HG02678 (cell line): ENCODE results near the gene NT5C3B.
"Not testable (repeated sequence)": the region's sequence is repeated elsewhere in the genome, so short reads cannot be mapped to it uniquely, and the experiment has no call there.

ENCODE experiments used
- ATAC-seq: cut with Tn5 transposase; IDR thresholded peaks from one replicate; pipeline ENCODE4 v1.9.1; 2021; ENCODE audit warnings: mild to moderate bottlenecking, moderate library complexity; ENCODE audit not compliant: unreplicated experiment

The NT5C3B gene

DNA sequence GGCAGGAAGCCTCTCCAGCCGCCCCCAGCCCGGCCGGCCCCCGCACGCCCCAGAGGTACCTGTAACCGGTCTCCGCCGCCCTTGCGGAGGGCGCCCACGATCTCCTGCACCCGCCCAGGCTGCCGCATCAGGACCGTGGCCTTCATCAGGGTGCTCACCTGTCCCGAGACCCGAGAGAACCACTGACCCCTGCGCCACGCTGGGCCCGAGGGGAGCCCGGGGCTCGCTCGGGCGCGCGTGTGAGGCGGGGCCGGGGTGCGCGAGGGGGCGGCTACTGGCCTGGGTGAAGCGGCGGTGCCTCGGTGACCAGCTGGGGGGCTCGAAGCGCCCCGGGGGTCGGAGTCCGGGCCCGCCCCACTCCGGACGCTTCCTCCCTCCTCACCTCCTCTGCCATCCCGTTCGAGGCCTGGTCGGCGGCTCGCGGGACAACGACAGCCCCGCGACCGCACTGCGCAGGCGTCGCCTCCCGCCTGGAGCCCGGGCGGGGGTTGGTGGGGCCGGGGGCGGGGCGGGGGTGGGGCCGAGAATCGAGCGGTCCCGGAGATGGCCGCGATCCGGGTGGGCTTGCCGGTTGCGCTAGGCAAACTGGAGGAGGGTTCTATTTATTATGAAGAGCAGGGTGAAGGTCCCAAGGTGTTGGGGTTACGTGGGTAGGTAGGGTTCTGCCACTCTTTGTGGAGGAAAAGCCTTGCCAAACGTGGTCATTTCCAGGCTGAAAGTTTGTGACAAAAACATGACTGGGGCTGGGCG lies at the start of gene NT5C3B:
Gene NT5C3B, minus strand, starts transcription at position 433 of the 750 bp plus-strand sequence. Its CDS starts 39 bp downstream, at position 394.
- ATAC-seq = peak; percentile 58

DNA sequence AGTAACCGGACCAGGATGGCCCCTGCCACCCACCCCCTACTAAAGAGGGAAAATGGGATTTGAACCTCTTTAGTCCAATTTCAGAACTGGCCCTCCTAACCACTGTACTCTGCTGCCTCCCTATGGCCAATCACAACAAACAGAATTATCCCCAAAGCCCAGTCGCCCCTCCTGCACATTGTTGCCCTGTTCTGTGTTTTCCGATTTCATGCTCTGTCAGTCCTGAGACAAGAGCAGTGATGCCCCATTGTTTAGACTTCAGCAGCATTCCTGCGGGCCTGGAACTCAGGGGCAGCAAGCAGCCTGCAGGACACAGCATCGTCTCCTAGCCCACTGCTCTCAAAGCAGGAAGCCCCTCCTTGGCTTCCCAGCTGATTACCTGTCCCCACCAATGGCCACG lies 49.7 kb upstream of the NT5C3B start:
- no peak for ATAC-seq

DNA sequence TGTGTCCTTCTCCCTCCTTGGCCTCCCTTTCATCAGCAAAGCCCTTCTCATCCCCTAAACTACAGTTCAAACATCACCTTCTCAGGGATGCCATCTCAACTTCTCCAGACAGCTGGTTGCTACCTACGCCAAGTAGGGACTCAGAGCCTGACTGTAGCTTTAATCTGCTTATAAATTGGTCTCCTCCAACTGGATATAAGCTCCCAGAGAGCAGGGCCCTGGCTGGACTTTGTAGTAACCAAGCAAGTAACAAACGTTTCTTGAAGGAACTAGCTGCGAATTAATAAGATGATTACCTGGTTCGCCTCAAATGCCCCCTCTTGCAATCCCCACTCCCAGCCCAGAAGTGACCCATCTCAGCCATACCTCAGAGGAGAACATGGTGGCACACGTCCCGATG lies 46.7 kb upstream of the NT5C3B start:
- no peak for ATAC-seq

DNA sequence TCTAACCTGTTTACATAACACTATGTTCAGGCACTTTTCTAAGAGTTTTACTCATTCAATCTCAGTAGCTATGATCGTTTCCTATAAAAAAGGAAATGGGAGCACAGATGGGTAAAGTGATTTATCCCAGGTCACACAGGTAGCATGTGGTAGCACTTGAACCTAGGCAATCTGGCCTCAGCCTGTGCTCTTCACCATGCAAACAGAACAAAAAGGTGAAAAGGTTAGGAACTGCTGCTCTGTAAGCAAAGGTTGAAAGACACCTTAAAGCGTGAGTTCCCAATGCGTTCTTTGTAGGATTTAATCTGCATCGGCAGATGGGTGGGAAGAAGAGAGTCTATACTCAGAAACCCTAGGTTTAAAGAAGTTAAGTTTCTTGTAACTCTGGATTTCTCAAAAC lies 44.1 kb upstream of the NT5C3B start:
- ATAC-seq = no peak

DNA sequence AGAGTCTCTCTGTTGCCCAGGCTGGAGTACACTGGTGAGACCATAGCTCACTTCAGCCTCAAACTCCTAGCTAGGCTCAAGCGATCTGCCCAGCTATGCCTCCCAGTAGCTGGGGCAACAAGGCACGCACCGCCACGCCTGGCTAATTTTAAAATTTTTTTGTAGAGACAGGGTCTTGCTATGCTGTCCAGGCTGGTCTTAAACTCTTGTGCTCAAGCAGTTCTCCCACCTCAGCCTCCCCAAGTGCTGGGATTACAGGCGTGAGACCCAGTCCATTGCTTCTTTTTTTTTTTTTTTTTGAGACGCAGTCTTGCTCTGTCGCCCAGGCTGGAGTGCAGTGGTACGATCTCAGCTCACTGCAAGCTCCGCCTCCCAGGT lies 38.2 kb upstream of the NT5C3B start:
- not testable (repeated sequence) for ATAC-seq

DNA sequence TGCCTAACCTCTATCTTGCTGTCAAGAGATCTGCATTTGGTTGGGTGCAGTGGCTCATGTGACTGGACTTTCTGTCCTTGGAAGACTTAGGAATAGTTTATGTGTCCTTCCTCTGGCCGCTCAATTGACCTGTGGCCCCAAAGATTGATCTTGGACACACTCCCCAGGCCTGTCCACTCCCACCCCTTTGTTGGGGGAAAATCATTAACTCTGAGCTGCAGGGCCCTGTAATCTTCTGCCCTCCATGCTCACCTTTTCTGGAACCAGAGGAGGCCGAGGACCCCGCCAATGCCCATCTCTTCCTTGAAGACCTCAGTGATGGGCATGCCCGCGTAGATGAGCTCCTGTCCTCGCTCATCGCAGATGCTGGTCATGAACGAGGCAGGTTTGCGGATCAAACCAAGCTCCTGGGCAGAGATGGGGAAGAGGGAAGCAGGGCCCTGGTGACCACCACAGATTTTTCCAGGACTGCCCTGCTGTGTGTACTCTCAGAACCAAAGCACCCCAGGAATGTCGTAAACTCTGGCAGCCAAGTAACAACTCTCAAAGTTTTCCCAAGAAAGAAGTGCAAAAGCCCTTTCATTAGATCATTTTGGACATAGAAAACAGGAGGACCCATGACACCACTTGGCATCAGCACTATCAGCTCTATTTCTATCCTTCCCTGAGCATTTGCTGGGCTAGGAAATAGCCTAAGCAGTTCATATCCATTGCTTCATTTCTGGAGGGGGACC lies 37.7 kb upstream of the NT5C3B start:
- ATAC-seq = no peak

DNA sequence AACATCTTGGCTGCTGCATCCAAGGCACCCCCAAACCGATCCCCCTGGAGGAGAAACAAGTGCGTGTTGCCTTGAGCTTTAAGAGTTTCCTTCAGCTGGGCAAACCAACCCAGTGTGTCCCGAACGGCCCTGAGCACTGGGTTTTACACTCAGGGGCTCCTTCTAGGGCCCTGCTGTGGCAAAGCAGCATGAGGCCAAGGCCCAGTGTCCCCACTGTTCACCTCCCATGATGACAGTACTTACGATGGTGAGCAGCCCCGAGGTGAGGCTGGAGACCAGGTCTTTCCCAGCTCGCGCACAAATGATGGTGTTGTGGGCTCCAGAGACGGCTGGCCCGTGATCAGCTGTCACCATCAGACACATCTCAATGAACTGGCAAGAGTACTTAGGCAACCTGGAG lies 35.8 kb upstream of the NT5C3B start:
- ATAC-seq = no peak

DNA sequence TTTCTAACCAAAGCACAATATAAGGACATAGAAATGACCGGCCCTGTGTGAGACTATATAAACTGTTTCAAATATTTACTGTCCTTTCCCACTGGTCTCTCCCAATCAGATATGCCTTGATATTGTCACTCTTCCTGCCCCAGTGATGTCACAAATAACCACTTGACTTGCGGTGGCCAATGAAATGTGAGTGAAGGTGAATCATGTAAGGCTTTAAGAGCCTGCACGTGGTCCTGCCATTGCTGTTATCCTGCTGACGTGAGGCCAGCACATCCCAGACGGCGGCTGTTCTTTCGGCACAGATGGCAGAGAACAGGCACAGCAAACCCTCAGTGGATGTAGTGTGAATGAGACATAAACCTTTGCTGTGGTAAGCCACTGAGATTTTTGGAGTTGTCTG lies 34.6 kb upstream of the NT5C3B start:
- ATAC-seq = no peak

DNA sequence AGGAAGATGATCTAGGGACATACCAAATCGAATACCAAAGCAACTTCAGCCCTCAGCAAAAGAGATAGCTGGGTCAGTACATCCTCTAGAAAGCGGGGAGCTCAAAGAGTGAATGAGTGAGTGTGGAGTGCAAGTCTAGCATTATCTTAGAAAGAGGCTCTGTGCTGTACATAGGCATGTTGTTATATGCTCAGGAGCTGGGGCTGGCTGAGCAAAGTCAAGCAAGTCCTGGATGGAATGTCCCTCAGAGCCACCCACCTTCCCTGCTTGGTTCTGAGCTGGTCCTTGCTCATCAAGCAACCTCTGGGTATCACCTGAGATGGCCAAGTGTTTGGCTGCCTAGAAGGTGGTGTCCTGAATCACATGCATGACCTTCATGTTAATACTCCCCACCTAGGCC lies 34.1 kb upstream of the NT5C3B start:
- no peak for ATAC-seq

DNA sequence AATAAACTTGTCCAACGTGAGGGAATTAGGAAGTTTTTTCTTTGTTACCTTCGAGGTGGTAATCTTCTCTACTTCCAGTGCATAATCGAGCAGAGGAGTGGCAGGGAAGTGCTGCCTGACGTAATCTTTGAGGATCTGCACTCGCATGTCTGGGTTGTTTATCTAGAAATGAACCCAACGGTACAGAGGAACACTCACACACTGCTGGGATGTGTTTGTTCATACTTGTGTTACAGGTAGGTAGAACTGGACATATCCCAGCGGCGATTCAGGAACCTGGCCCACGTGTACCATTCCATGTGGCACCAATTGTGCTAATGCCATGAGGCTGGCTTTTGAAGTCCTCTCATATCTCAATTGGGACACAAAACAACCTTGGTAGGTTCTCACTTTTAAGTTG lies 33.4 kb upstream of the NT5C3B start:
- ATAC-seq = no peak

DNA sequence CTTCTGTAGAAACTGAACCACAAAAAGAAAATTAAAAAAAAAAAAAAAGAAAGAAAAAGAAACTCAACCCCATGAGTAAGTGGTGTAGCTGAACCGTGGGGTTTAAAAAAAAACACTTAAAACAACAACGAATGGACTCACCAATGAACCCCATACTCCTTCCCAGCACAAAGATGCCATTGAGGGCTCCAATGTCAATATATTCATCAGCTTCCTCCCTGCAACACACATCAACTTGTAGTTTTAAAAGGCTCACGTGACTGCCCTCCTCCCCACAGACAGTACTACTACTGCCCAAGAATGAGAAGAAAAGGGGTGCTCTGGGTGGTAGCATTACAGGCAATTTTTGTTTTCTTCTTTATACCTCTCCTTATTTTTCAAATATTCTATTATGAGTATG lies 32.5 kb upstream of the NT5C3B start:
- no peak for ATAC-seq

DNA sequence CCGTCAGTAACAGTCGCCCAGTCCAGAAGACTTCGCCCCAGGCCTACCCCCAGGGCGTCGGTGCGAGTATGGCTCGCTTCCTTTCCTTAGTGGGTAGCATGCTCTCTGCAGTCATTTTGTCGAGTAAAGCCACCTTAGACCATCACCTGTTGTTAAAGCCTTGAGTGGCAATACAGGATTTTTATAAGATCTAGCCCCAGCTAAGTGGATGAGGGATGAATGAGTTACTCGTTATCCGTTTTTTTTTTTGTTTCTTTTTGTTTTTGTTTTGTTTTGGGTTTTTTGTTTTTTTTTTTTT lies 29.5 kb upstream of the NT5C3B start:
- no peak for ATAC-seq

DNA sequence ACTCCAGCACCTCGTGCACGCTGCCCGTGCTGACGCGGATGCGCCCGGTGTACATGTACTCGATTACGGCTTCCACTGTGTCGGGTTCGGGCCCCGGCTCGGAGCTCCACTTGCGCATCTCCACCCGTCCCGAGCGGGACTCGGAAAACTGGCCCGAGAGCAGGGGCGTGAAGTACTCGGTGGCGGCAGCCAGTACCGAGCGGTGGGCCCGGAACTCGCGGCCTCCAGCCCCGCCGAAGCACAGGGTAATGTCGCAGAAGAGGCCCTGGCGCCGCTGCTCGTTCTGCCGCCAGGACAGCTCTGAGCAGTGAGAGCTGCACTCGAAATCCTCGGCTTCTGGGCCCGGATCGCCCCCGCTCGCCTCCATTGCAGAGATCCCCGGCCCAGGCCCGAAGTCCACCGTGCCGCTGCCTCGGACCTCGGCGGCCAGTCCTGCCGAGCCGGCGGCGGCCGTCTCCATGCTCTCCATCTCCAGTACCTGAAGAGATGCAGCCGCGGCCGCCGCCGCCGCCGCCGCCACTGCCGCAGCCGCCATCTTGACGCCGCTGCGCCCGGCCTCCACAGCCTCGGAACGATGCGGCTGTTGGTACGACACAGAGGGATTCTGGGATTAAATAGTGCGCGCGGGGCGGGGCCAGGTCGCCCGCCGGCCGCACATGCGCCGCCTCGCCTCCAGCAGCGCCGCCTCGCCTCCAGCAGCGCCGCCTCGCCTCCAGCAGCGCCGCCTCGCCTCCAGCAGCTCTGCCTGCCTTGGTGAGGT lies 29.0 kb upstream of the NT5C3B start, which contains the start of gene KLHL11:
Gene KLHL11, minus strand, starts transcription at position 588 of the 760 bp plus-strand sequence. Its CDS starts 53 bp downstream, at position 535.
- ATAC-seq = peak; percentile 91

DNA sequence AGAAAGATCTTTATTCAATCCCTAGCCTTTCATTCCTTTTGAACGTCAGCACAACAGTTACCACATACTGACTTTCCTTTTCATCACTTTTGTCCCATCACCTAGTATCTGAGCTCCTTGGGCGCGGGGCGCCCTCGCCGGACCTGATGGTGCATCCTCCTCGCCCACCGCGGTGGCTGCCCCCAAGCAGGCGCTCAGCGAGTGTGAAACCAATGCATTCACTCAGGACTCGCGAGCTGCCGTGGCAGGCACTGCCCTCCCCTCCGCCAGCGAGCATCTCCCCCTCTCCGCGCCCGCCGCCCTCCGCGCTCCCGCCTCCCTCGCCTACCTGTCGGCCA lies 28.4 kb upstream of the NT5C3B start:
- ATAC-seq = peak; percentile 27

DNA sequence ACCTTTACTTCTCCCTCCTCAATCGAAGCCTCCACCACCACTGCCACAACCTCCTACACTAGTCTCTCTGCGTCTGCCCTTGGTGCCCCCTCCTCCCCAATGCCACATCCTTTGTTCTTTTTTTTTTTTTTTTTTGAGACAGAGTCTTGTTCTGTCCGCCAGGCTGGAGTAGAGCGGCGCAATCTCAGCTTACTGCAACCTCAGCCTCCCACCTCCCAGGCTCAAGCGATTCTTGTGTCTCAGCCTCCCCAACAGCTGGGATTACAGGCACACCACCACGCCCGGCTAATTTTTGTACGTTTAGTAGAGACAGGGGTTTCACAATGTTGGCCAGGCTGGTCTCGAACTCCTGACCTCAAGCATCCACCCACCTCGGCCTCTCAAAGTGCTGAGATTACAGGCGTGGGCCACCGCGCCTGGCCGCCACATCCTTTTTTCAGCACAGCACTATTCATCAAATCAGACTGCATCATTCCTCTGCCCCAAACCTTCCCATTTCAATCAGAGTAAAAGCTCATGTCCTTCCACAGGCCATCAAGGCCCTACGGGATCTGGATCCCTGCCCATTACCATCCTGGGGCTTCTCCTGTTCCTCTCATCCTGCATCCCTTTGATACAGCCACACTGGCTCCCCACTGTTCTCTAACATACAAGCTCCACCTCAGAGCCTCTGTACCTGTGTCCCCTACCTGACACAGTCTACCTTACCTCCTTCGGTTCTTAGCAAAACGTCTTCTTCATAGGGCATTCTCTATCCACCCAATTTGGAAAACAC lies 27.2 kb upstream of the NT5C3B start:
- no peak for ATAC-seq

DNA sequence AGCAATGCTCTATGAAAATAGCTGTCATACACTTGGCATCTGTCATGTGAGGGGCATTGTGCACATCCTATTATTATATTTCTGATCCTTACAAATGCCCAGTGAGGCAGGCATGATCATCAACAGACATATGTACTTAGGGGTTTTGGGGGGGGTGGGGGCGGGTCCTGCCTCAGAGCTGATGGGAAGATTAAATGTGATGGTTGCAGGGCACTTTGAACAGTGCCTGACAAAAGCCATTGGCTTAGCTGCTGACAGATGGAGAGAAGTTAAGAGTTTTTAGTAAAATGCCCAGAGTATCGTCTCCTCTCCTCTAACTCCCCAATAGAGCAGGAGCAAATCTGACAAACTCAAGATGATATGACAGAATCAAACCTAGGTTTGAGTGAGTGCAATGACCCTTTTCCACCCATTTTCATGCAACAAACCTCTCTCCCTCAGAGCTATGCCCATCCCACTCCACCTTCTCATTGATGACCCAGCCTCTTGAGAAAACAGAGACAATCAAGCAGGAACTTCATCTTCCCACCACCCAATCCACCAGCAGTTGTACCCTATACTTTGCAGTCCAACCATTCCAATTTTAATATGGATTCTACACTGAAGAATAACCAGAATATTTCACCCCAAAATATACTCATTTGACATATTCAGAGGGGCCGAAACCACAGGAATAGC lies 24.4 kb upstream of the NT5C3B start:
- no peak for ATAC-seq

DNA sequence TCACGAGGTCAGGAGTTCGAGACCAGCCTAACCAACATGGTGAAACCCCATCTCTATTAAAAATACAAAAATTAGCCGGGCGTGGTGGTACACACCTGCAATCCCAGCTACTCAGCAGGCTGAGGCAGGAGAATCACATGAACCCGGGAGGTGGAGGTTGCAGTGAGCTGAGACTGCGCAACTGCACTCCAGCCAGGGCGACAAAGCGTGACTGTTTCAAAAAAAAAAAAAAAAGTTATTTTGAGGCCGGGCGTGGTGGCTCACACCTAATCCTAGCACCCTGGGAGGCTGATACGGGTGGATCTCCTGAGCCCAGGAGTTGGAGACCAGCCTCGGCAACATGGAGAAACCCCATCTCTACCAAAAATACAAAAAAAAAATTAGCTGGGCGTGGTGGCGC lies 15.3 kb upstream of the NT5C3B start:
- not testable (repeated sequence) for ATAC-seq

DNA sequence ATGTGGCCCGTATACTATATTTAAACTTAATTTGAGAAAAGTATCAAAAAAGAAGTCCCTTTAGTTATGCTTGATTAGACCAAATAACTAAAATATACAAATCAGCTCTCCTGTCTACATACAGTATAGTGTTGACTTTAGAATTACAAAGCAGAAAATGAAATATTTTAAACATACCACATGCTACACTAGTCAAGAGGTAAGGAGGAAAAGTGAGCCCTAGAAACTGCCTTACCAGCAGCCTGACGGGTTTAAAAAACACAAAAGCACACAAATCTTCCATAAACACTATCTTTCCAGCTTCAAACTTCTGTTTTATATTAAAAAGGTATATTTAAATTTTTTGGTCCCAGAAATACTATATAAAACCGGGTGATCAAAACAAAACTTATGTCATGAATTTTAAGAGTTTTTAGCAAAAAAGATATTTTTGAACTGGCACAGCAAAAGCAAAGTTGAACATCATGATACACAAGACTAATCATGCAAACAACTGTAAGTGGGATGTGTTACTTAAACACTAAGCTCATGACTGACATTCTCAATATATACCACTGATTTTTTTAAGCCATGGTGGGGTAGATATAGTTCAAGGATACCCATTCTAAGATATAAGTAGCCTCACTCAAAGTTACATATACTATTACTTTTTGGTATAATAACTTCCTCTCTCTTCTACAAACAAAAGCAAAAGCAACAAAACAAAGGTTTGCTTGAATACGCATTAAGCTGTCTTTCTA lies 13.4 kb upstream of the NT5C3B start:
- no peak for ATAC-seq

DNA sequence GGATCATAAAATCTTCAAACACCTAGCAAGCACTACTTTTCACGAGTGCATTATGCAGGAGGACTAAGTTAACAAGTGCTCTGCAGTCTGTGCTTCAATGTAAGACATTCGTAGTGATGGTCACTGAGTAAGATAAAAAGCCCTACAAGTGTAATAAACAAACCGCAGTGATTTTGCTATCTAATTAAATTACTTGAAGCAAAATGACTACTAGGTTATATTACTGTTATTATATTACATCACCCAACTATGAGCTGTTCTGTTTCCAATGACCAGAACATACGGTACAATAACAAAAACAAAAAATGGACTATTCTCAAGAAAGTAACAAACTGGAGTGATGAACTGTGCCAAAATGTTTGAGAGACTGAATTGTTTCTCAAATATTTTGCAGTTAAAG lies 12.8 kb upstream of the NT5C3B start:
- no peak for ATAC-seq

DNA sequence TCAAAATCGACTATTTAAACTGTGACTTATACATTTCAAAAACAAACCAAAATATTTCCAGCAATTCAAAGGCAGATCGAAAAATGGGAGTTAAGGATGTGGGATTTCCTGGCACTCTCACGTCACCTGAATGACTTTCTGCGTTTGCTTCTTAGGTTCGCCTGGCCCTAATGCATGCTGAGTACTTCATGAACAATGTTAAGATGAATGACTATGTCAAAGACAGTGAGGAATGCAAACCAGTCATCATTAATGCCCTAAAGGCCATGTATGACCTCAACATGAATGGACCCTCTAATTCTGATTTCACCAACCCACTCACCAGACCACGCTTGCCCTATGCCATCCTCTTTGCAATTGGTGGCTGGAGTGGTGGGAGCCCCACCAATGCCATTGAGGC lies 8.9 kb upstream of the NT5C3B start:
- no peak for ATAC-seq
